ENCODE results near the gene TIAL1.
"Not testable (repeated sequence)": the region's sequence is repeated elsewhere in the genome, so short reads cannot be mapped to it uniquely, and the experiment has no call there.

Gene TIAL1

DNA sequence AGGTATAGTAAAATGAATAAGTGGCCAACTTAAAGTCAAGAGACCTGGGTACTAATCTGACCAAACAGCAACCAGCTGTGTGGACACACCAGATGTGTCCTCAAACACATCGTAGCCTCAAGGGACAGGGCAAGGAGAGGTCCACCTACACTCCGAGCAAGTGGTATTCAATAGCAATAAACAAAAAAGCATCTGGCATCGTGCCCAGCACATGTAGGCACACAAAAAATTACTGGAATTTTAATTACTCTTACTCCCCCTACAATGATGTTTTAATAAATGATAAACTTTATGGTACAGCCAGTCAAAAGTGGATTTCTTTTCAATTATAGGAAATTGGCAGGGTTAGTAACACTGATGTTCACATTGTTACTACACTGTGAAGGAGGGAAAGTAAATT is 50.8 kb downstream of the TIAL1 start:
- peak; percentile 51 for DNase-seq

DNA sequence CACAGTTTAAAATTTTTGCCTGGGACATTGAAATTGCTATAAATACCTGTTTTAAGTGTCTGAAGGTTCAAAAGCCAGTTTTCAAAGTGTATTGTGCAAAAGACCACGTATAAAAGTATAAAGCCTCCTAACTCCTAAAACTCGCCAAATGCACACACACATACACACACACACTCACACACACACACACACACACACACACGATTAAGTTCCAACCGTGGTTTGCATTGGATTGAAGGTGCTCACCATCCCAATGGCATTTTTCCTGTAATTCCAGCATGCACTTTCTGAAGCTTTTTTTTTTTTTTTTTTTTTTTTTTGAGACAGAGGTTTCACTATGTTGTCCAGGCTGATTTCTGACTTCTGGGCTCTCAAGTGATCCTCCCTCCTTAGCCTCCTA is 51.5 kb downstream of the TIAL1 start:
- DNase-seq, result no peak

DNA sequence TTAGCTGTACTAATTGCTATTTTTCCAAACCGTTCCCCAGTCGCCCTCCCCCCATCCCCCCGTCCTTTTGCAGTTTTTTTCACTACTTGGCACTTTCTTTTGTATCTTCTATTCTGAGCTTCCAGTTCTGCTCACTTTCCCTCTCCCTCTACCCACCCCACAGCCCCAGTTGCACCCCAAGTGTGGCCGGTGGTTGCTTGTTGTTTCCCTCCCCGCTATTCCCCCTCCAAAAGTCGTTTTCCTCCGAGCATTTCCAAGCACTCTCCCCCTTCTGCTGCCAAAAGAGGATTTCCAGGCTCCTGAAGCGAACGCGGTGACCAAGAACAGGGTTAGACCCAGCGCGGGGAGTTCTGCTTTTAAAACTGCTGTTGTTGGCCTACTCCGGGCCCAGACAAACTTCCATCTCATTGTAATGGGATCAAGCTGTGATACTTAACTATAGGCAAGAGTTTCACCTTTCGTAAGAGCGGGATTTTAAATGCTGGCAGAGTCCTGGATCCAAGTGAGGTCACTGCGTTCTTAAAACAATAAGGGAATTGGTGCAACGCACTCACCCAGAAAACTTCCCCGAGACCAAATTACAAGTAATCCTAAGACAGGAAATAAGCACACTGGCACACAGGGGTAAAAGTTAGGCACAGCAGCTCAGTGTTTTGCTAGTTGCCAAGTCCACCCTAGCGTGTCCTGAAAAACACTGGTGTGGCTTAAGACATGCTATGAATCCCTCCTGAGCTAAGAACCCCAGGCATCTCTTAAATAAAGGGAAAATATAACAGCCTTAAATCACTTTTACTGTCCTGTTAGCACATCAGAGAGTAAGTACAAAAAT is 52.7 kb downstream of the TIAL1 start:
- DNase-seq, result no peak

DNA sequence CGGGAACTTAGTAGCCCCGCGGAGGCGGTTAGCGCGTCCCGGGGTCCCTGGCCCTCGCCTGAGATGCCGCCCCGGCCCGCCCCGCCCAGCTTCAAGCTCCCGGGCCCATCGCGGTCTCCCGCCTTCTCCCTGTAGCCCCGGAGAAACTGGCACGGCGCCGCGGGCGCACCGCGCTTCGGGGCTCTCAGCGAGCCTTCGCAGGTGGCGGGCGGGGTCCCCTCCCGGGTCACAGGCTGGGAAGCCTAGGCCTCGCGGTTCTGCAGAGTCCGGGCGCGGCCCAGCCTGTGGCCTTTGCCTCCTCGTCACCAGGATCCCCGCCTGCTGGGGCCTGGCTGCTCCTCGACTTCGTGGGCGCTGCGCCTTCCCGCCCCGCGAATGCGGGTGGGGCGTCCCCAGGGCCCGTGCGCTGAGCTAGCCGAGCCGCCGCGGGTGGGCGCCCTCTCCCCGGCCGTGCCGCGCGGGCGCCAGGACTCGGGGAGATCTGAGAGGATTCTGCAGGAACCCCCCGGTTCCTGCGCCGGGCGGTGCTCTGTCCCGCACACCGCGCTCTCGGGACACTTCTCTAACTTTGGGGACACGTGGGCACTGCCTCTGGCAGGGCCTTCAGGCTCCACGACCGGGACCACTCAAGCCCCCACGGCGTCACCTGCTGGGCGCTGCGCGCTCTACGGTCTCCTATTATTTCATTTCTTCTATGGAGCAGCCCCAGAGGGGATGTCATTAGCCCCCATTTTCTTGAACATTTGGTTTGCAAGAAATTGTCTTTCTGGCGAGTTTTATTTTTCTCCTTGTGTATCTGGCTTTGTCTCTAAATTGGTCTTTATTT is 53.6 kb downstream of the TIAL1 start:
- DNase-seq, result peak; percentile 7

- no peak for DNase-seq
Measured at GRCh38 chr10:119542357-119542987, 54.3 kb downstream of the TIAL1 start, which contains the start of gene RGS10. RGS10 (minus strand) TSS chr10:119542719; CDS start chr10:119542638, 81 bp downstream.

DNA sequence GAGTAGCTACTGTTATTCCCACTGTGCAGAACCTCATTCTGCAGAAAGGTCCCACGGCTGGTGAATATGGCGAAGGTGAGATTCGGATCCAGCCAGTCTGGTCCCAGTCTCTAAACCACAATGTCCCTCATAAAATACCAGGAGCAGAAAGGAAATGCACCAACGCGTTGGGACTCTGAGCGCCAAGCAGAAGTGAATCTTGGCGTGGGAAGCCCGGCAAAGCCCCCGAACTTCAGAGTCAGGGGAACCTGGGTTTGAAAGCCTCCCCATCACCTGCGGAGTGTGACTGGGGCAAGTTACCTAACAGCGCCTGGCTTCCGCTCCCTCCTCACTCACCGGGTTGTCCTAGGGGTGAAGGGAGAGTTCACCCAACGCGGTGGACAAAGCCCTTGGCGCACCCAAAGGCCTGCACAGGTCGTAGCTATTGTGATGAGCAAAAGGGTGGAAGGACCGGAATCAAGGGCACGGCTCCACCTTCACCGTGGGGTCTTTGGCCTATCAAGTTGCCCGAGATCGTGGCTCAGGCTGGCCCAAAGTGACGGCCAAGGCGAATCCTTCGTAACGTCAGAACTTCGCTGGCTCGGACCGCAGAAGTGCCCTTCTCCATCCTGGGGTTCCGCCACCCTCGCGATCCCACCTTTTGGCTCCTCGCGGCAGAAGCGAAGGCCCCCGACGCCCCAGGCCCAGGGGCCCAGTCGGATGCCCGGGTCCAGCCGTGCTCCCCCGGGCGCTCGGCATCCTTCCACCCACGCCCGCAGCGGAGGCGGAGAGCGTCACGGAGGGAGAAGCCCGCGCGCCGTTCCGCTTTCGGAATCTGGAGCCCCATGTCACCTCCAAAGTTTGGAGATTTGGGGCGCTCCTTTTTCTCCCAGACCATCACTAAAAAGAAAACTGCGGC is 55.1 kb downstream of the TIAL1 start:
- no peak for DNase-seq

GRCh38 chr10:119541046-119541445 is 55.7 kb downstream of the TIAL1 start:
- no peak for DNase-seq

DNA sequence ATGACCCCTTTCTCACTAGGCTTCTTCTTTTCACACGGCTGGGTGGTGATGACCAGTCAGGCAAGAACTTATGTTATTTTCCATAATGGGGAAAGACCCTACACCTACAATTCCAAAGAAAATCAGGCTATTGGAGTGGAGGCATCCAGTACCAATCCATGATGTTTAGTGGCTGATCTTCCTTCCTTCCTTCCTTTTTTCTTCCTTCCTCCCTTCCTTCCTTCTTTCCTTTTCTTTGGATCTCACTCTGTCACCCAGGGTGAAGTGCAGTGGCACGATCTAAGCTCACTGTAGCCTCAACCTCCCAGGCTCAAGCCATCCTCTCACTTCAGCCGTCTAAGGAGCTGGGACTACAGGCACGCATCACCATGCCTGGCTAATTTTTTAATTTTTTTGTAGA is 56.7 kb downstream of the TIAL1 start:
- DNase-seq, result no peak

DNA sequence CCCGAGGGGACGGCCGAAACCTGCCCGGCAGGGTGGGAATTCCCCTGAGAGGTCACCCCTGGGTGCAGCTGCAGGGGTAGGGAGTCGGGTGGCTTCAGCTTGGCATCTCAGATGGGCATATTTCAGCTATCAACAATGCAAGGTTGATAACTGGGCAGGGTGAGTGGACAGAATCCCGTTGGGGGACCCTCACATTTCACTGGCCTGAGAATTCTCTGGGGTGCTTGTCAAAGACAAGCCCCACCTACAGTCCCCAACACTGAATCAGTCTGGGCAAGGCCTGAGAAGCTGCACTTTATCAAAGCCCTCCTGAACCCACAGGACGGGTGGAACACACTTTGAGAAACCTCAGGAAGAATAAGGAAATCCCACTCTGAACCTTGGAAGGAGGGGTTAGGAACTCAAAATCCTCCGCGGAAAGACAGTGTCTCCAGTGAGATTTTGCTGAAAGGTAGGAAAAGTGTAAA is 57.4 kb downstream of the TIAL1 start:
- no peak for DNase-seq

DNA sequence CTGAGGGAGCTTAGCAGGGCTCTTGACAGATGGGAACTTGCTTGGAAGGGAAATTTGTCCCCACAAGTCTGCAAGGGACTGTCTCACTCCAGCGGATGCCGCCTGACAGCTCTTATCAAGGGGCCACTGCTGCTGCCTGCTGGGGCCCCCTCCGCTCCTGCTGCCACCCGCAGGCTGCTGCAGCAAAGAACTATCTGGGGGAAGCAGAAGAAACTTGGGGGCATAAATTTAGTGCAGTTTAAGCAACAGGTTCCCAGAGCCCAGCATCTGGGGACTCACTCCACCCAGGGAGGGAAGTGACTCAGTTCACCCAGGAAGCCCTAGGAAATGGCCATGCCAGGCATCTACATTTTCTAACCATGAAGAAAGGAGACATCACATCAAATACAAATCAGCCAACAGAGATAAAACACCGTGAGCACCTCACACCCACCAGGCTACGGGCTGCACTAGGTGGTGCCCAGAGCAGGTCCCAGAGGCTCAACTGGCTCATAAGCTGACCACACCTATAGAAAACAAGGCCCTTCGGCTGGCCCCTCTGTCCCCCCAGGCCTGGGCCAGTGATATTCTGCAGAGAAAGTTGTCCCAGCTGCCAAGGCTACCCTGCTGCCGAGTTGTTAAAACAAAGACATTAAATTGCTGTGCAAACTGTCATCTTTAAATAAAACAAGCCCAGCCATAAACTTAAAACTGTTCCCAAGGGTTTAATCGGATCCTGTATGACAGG is 58.0 kb downstream of the TIAL1 start:
- DNase-seq, result no peak

- no peak for DNase-seq
Measured at GRCh38 chr10:119537953-119538630, 58.7 kb downstream of the TIAL1 start.

- DNase-seq, result no peak
Measured at GRCh38 chr10:119536508-119537025, 60.2 kb downstream of the TIAL1 start.

GRCh38 chr10:119535837-119536507 is 60.8 kb downstream of the TIAL1 start:
- no peak for DNase-seq

- DNase-seq, result no peak
Measured at GRCh38 chr10:119535305-119535704, 61.5 kb downstream of the TIAL1 start.

DNA sequence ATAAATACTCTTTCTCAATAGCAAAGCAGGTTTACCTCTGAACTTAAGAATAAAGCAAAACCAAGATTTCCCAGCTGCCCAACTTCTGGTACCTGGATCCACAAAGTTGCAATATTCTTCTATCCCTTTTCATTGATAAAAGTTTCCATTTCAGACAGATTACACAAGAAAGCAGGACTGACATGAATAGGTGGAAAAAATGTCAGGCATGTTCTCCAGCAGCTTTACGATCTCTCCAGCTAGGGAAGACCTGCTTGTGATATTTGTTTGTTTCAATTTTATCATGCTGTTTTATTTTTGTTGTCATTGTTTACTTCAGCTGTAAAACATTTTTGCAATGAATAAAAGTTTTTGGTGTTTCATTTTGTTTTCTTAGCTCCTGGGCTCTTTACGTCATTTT is 63.3 kb downstream of the TIAL1 start:
- no peak for DNase-seq

DNA sequence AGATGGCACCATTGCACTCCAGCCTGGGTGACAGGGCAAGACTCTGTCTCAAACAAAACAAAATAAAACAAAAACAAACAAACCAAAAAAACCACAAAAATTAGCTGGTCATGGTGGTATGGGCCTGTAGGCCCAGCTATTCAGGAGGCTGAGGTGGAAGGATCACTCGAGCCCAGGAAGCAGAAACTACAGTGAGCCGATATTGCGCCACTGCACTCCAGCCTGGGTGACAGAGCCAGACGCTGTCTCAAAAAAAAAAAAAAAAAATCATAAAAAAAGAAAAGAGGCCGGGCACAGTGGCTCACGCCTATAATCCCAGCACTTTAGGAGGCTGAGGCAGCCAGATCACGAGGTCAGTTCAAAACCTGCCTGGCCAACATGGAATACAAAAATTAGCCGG is 64.0 kb downstream of the TIAL1 start:
- not testable (repeated sequence) for DNase-seq

DNA sequence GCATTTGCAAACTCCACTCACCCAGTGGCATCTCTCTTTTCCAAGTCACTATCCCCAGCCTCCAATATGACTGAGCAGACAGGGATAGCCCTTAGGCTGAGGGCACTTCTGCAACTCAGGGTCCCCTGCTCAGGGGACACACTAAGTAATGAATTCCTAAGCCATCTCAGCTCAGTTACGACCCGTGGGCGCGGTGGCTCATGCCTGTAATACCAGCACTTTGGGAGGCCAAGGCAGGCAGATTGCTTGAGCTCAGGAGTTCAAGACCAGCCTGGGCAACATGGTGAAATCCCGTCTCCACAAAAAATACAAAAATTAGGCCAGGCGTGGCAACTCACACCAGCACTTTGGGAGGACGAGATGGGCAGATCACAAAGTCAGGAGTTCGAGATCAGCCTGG is 64.5 kb downstream of the TIAL1 start:
- not testable (repeated sequence) for DNase-seq

DNA sequence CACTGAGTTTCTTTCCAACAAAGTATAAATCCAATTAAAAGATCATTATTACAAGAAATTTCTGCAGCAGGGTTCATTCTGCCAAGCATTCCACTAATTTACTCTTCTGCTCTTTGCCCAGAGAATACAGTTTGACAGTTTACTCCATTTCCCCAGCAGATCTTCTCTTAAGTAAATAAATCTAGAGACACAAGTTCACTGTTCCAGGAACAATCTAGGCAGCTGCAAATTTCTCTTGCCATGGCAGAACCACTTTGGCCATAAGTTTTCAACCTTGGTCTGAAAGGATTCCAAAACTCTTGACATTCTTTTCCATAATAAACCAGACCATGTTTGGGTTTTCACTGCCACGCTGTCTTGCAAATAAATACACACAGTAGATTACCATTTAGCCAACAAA is 65.7 kb downstream of the TIAL1 start:
- DNase-seq, result no peak

GRCh38 chr10:119528663-119529237 is 68.0 kb downstream of the TIAL1 start:
- not testable (repeated sequence) for DNase-seq
